HCT116 (cell line): Measurements from ENCODE around the gene LSS. TPM values are rescaled to one million over a fixed set of nuclear protein-coding genes. Genes with fewer than 3 reads are reported as not detected.
A peak's percentile ranks its signal among the peaks of the same experiment; 100 is the strongest.

ENCODE experiments used
- ATAC-seq: fragments of 200-7000 bp; cut with Tn5 transposase; 2 replicates; pipeline ENCODE4 v1.9.1; 2020; ENCODE audit warnings: mild to moderate bottlenecking, moderate library complexity
- BruUV-seq: library from RNA; stranded (reverse); fragments of 400-500 nt; replicated peaks from 2 replicates; lab custom pipeline; 2021; lab: Mats Ljungman, UMichigan
- CTCF ChIA-PET: fragments of 300-600 bp; sonication (Branson Sonifier 250); formaldehyde crosslinking; loops from one replicate; lab custom pipeline; 2021; ENCODE audit warnings: antibody characterized with exemption; lab: Charles Lee
- POLR2A ChIA-PET: fragments of 300-600, 350-600 bp; sonication (Branson Sonifier 250); formaldehyde crosslinking; loops from one replicate; lab custom pipeline; 2021; ENCODE audit warnings: antibody characterized with exemption; lab: Charles Lee
- RAD21 ChIA-PET, 2 experiments: fragments of 300-600 bp; sonication (Branson Sonifier 250); formaldehyde crosslinking; loops; one replicate each; lab custom pipeline; 2023; ENCODE audit warnings: low total read pairs in 2 of 2; ENCODE audit not compliant: uncharacterized antibody in 2 of 2, unreplicated experiment in 2 of 2, low non-redundant PET in 1 of 2; lab: Charles Lee
- DNase-seq: peaks from one replicate; pipeline ENCODE4 v3.0.0-alpha.2; 2010; ENCODE audit warnings: low read depth, low spot score
- H2AFZ ChIP-seq: fragments of 200-600 bp; shearing (Covaris generic), sonication (generic); 2 replicates; pipeline ENCODE4 v1.6.1; 2017; ENCODE audit warnings: low read depth, mixed run types, mixed read lengths, antibody characterized with exemption, low read length; ENCODE audit not compliant: poor library complexity, severe bottlenecking
- H3K27ac ChIP-seq: 2 replicates; pipeline ENCODE4 v1.5.1; 2012; ENCODE audit warnings: low read depth, low read length
- H3K27me3 ChIP-seq: fragments of 200-600 bp; sonication (generic); 2 replicates; pipeline ENCODE4 v1.6.1; 2016; ENCODE audit warnings: mixed run types, low read length, mixed read lengths; ENCODE audit not compliant: insufficient read depth
- H3K36me3 ChIP-seq, 2 experiments: fragments of 200-500 bp in 1 of 2; fragments of 200-600 bp in 1 of 2; sonication (Bioruptor generic) in 1 of 2; sonication (generic) in 1 of 2; 2 replicates each; pipeline versions ENCODE4 v1.5.1 to v1.6.1; 2014 to 2016; ENCODE audit warnings: low read length in 2 of 2, inconsistent platforms in 1 of 2, mixed read lengths in 1 of 2, mixed run types in 1 of 2; ENCODE audit not compliant: insufficient read depth in 2 of 2, control insufficient read depth in 1 of 2
- H3K4me1 ChIP-seq, 2 experiments: fragments of 200-600 bp in 1 of 2; sonication (generic) in 1 of 2; 2 replicates each; pipeline versions ENCODE4 v1.5.1 to v1.6.1; 2012 to 2017; ENCODE audit warnings: low read length in 2 of 2, inconsistent platforms in 1 of 2, mild to moderate bottlenecking in 1 of 2, mixed read lengths in 1 of 2, mixed run types in 1 of 2, moderate library complexity in 1 of 2; ENCODE audit not compliant: insufficient read depth in 2 of 2, control insufficient read depth in 1 of 2
- H3K4me2 ChIP-seq: fragments of 200-600 bp; sonication (generic); 2 replicates; pipeline ENCODE4 v1.6.1; 2017; ENCODE audit warnings: mixed run types, low read length, mixed read lengths
- H3K4me3 ChIP-seq, 2 experiments: fragments of 200-600 bp in 1 of 2; sonication (generic) in 1 of 2; replicated peaks in 1 of 2; 2 replicates each; pipeline ENCODE4 v1.5.1; 2011 to 2016; ENCODE audit warnings: low read length in 2 of 2, control low read depth in 1 of 2, low read depth in 1 of 2, mild to moderate bottlenecking in 1 of 2, mixed read lengths in 1 of 2, mixed run types in 1 of 2
- H3K79me2 ChIP-seq: fragments of 200-600 bp; sonication (generic); 2 replicates; pipeline ENCODE4 v1.6.1; 2017; ENCODE audit warnings: mild to moderate bottlenecking, mixed run types, low read length, moderate library complexity, mixed read lengths; ENCODE audit not compliant: insufficient read depth
- H3K9ac ChIP-seq: fragments of 200-600 bp; sonication (generic); 2 replicates; pipeline ENCODE4 v1.6.1; 2016; ENCODE audit warnings: low read length, mixed read lengths
- H3K9me2 ChIP-seq: fragments of 200-600 bp; sonication (generic), shearing (Covaris generic); 2 replicates; pipeline ENCODE4 v1.6.1; 2017; ENCODE audit warnings: mixed run types, mild to moderate bottlenecking, moderate library complexity; ENCODE audit not compliant: insufficient read depth
- H3K9me3 ChIP-seq, 2 experiments: fragments of 200-500 bp in 1 of 2; fragments of 200-600 bp in 1 of 2; sonication (Bioruptor generic) in 1 of 2; sonication (generic) in 1 of 2; 2 replicates each; pipeline ENCODE4 v1.6.1; 2014 to 2017; ENCODE audit warnings: low read length in 2 of 2, mixed read lengths in 2 of 2, inconsistent platforms in 1 of 2, low read depth in 1 of 2, mild to moderate bottlenecking in 1 of 2, mixed run types in 1 of 2, moderate library complexity in 1 of 2; ENCODE audit not compliant: control insufficient read depth in 1 of 2, insufficient read depth in 1 of 2
- H4K20me1 ChIP-seq: fragments of 200-600 bp; sonication (generic), shearing (Covaris generic); 2 replicates; pipeline ENCODE4 v1.6.1; 2017; ENCODE audit warnings: mixed run types, mild to moderate bottlenecking, moderate library complexity; ENCODE audit not compliant: insufficient read depth
- CBX3 ChIP-seq: IDR thresholded peaks from 2 replicates; pipeline ENCODE4 v1.6.1; 2012; ENCODE audit warnings: low read depth
- CTCF ChIP-seq, 3 experiments: fragments of 200-600 bp in 1 of 3; sonication (generic) in 1 of 3; IDR thresholded peaks in 2 of 3; conservative IDR thresholded peaks in 1 of 3; 2 replicates each; pipeline ENCODE4 v1.5.1; 2012 to 2017; ENCODE audit warnings: low read depth in 2 of 3, low read length in 2 of 3, antibody characterized with exemption in 1 of 3, borderline replicate concordance in 1 of 3, control low read depth in 1 of 3, mild to moderate bottlenecking in 1 of 3, mixed read lengths in 1 of 3, mixed run types in 1 of 3, moderate library complexity in 1 of 3; ENCODE audit not compliant: insufficient read depth in 1 of 3
- EGR1 ChIP-seq: IDR thresholded peaks from 2 replicates; pipeline ENCODE4 v1.6.1; 2012; ENCODE audit warnings: low read depth
- ELF1 ChIP-seq: IDR thresholded peaks from 2 replicates; pipeline ENCODE4 v1.6.1; 2012; ENCODE audit warnings: low read depth, borderline replicate concordance
- EZH2 ChIP-seq: fragments of 200-600 bp; sonication (generic); IDR thresholded peaks from 2 replicates; pipeline ENCODE4 v1.6.1; 2017; ENCODE audit warnings: antibody characterized with exemption, mixed run types
- FOSL1 ChIP-seq: IDR thresholded peaks from 2 replicates; pipeline ENCODE4 v1.6.1; 2012; ENCODE audit warnings: low read depth
- TCF7L2 ChIP-seq: IDR thresholded peaks from 2 replicates; pipeline ENCODE4 v1.7.0; 2011; ENCODE audit warnings: borderline replicate concordance, inconsistent platforms; ENCODE audit not compliant: insufficient read depth, insufficient read length; ENCODE audit errors: extremely low read depth
- YY1 ChIP-seq: IDR thresholded peaks from 2 replicates; pipeline ENCODE4 v1.6.1; 2011; ENCODE audit warnings: low read length, low read depth, moderate library complexity, mild to moderate bottlenecking; ENCODE audit not compliant: insufficient replicate concordance; ENCODE audit errors: extremely low read depth
- ZFX ChIP-seq: fragments of 450-650 bp; IDR thresholded peaks from 2 replicates; pipeline ENCODE4 v1.6.1; 2017
- ZNF274 ChIP-seq: fragments of 200-500 bp; sonication (Bioruptor generic); IDR thresholded peaks from 2 replicates; pipeline ENCODE4 v1.6.1; 2014; ENCODE audit warnings: mild to moderate bottlenecking, low read depth, low read length, inconsistent platforms
- intact Hi-C: fragments of 100-400 bp; cut with micrococcal nuclease; formaldehyde crosslinking; loops from 2 replicates; pipeline ENCODE4 v1.10.0; 2022
- total RNA-seq: library from RNA; stranded (reverse); gene quantifications from one replicate; pipeline ENCODE4 v1.2.1, GENCODE V29; 2021; ENCODE audit not compliant: unreplicated experiment
- TF ChIP-seq, protein P1 (sequence below): IDR thresholded peaks from 2 replicates; pipeline ENCODE4 v1.6.1; 2012

LSS gene
- total RNA-seq, 1 experiment from 2014 or later, result 44.7 TPM

DNA sequence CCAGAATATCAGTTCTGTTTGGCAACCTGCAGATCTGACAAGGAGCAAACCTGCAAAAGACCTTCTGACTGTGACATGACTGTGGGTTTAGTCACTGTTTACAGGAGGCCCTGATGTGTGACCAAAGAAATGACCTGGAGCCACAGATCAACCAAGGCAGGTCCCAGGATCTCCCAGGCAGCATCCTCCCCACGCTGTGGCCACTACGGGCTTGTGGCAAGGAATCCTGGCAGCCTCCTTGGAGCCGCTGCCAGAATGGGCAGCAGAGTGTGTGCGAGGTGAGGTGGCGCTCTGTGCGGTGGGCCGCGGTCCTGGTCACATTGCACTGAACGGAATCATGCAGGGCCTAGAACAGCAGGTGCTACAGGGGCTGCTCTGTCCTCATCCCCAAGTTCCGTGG is 40.9 kb upstream of the LSS start:
- Histone ChIP-seq H3K27me3 (no peaks in the 10 kb centered on the region), H3K36me3 (peaks cover 43 to 75% of the 10 kb centered on the region in 2 experiments), H3K4me2 (no peak overlapping the region), H3K9me3 (no peaks in the 10 kb centered on the region), H3K4me1 (no peaks in the 10 kb centered on the region), H3K4me3 (no peak overlapping the region), H3K79me2 (peaks cover 9% of the 10 kb centered on the region; the same call in 1 of the 2 replicates), H4K20me1 (no peaks in the 10 kb centered on the region), H3K9me2 (no peaks in the 10 kb centered on the region), H2AFZ (no peak overlapping the region), H3K9ac (no peak overlapping the region), H3K27ac (no peak overlapping the region)
- ChIA-PET CTCF (no interaction called here), POLR2A (no interaction called here), RAD21 (no interaction called here)
- ATAC-seq (no peak), DNase-seq (no peak)
- intact Hi-C loops, result no loop called here
- TF ChIP-seq ZFX, result no peak
- no peak for TF ChIP-seq TCF7L2
- no peak for TF ChIP-seq CTCF (IDR thresholded peaks at IDR 0.05 in 2 of 3, conservative IDR thresholded peaks at IDR 0.05 in 1 of 3; ENCODE audit: borderline replicate concordance in 1 of 3, insufficient read depth in 1 of 3, low read depth in 2 of 3, low read length in 2 of 3)
- no peak for TF ChIP-seq CBX3
- TF ChIP-seq, protein P1, sequence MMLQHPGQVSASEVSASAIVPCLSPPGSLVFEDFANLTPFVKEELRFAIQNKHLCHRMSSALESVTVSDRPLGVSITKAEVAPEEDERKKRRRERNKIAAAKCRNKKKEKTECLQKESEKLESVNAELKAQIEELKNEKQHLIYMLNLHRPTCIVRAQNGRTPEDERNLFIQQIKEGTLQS, result no peak
- no peak for TF ChIP-seq EZH2
- TF ChIP-seq ZNF274, result no peak
- no peak for TF ChIP-seq EGR1
- no peak for TF ChIP-seq YY1
- no peak for TF ChIP-seq FOSL1
- TF ChIP-seq ELF1, result no peak
- TSS peak; percentile 17 for BruUV-seq
